Hepatocyte (in vitro differentiated cells): ENCODE data around the gene FERMT1.

Source experiments
- CTCF ChIP-seq: fragments of 200-600 bp; sonication (generic); IDR thresholded peaks from 2 replicates; pipeline ENCODE4 v1.5.1; 2016; ENCODE audit warnings: antibody characterized with exemption, mild to moderate bottlenecking; ENCODE audit not compliant: poor library complexity
- EZH2 ChIP-seq: fragments of 200-600 bp; sonication (generic); IDR thresholded peaks from 2 replicates; pipeline ENCODE4 v1.6.1; 2016; ENCODE audit warnings: antibody characterized with exemption, mild to moderate bottlenecking, borderline replicate concordance

- TF ChIP-seq CTCF, result no peak
- no peak for TF ChIP-seq EZH2
Measured at GRCh38 chr20:6152777-6153176, 29.9 kb upstream of the FERMT1 start.
